ENCODE measurements around the gene TMPRSS5. TPM values are rescaled to one million over a fixed set of nuclear protein-coding genes. Genes with fewer than 3 reads are reported as not detected.
"Not testable (repeated sequence)": the region's sequence is repeated elsewhere in the genome, so short reads cannot be mapped to it uniquely, and the experiment has no call there.

The TMPRSS5 gene
- total RNA-seq, 2 donors from 2014 or later = 1.5 to 1.9 TPM

GRCh38 chr11:113673550-113674396 lies 32.3 kb downstream of the TMPRSS5 start:
- Mint-ChIP-seq H3K4me3 (no peak overlapping the region), H3K27ac (no peak overlapping the region), H3K36me3 (ENCODE audit: low read depth) (no peaks in the 10 kb centered on the region), H3K27me3 (peaks cover 34% of the 10 kb centered on the region), H3K4me1 (no peaks in the 10 kb centered on the region)
- no peak for ATAC-seq
- no peak for DNase-seq
- no peaks in the 10 kb centered on the region for H3K9me3 ChIP-seq (ENCODE audit: control insufficient read depth, low read length, poor library complexity, severe bottlenecking)

- H3K27ac Mint-ChIP-seq; H3K4me1 Mint-ChIP-seq; DNase-seq; H3K36me3 Mint-ChIP-seq (ENCODE audit: low read depth); H3K9me3 ChIP-seq (ENCODE audit: control insufficient read depth, low read length, poor library complexity, severe bottlenecking); ATAC-seq; H3K4me3 Mint-ChIP-seq: not testable (repeated sequence)
- peaks cover 26% of the 10 kb centered on the region for H3K27me3 Mint-ChIP-seq
Observed at GRCh38 chr11:113671914-113672313, 34.2 kb downstream of the TMPRSS5 start.

GRCh38 chr11:113670831-113671215 lies 35.3 kb downstream of the TMPRSS5 start:
- Mint-ChIP-seq H3K27ac (no peak overlapping the region), H3K36me3 (ENCODE audit: low read depth) (no peaks in the 10 kb centered on the region)

GRCh38 chr11:113670149-113670830 lies 35.8 kb downstream of the TMPRSS5 start:
- Mint-ChIP-seq H3K36me3 (ENCODE audit: low read depth) (no peaks in the 10 kb centered on the region), H3K4me1 (no peaks in the 10 kb centered on the region), H3K4me3 (no peak overlapping the region), H3K27me3 (peaks cover 15% of the 10 kb centered on the region), H3K27ac (no peak overlapping the region)
- DNase-seq = no peak
- ATAC-seq = no peak
- H3K9me3 ChIP-seq (ENCODE audit: control insufficient read depth, low read length, poor library complexity, severe bottlenecking) = no peaks in the 10 kb centered on the region

More at GRCh38 chr11:113670831-113671215, 35.3 kb downstream of the TMPRSS5 start:
- H3K4me1 Mint-ChIP-seq = no peaks in the 10 kb centered on the region
- no peak overlapping the region for H3K4me3 Mint-ChIP-seq
- DNase-seq = no peak
- no peak for ATAC-seq
- peaks cover 18% of the 10 kb centered on the region for H3K27me3 Mint-ChIP-seq
- H3K9me3 ChIP-seq (ENCODE audit: control insufficient read depth, low read length, poor library complexity, severe bottlenecking) = no peaks in the 10 kb centered on the region

- ATAC-seq = no peak
- DNase-seq = no peak
- H3K9me3 ChIP-seq (ENCODE audit: control insufficient read depth, low read length, poor library complexity, severe bottlenecking) = no peaks in the 10 kb centered on the region
- Mint-ChIP-seq H3K4me3 (no peak overlapping the region), H3K27ac (no peak overlapping the region), H3K27me3 (peaks cover 7% of the 10 kb centered on the region), H3K4me1 (no peaks in the 10 kb centered on the region), H3K36me3 (ENCODE audit: low read depth) (no peaks in the 10 kb centered on the region)
Observed at GRCh38 chr11:113668255-113668654, 37.9 kb downstream of the TMPRSS5 start.

GRCh38 chr11:113667801-113668200 lies 38.3 kb downstream of the TMPRSS5 start:
- Mint-ChIP-seq H3K27ac (no peak overlapping the region), H3K4me1 (no peaks in the 10 kb centered on the region), H3K4me3 (no peak overlapping the region), H3K27me3 (peaks cover 4% of the 10 kb centered on the region), H3K36me3 (ENCODE audit: low read depth) (no peaks in the 10 kb centered on the region)
- DNase-seq (no peak), ATAC-seq (no peak)
- H3K9me3 ChIP-seq (ENCODE audit: control insufficient read depth, low read length, poor library complexity, severe bottlenecking) = no peaks in the 10 kb centered on the region

GRCh38 chr11:113666584-113666983 lies 39.5 kb downstream of the TMPRSS5 start:
- Mint-ChIP-seq H3K4me3 (no peak overlapping the region), H3K4me1 (no peaks in the 10 kb centered on the region), H3K36me3 (ENCODE audit: low read depth) (no peaks in the 10 kb centered on the region), H3K27ac (no peak overlapping the region), H3K27me3 (peaks cover 4% of the 10 kb centered on the region)
- DNase-seq (no peak), ATAC-seq (no peak)
- no peaks in the 10 kb centered on the region for H3K9me3 ChIP-seq (ENCODE audit: control insufficient read depth, low read length, poor library complexity, severe bottlenecking)

- no peaks in the 10 kb centered on the region for H3K4me1 Mint-ChIP-seq
- H3K4me3 Mint-ChIP-seq = no peak overlapping the region
- DNase-seq (no peak), ATAC-seq (no peak)
- H3K36me3 Mint-ChIP-seq (ENCODE audit: low read depth) = no peaks in the 10 kb centered on the region
- no peaks in the 10 kb centered on the region for H3K27me3 Mint-ChIP-seq
- no peak overlapping the region for H3K27ac Mint-ChIP-seq
- H3K9me3 ChIP-seq (ENCODE audit: control insufficient read depth, low read length, poor library complexity, severe bottlenecking) = no peaks in the 10 kb centered on the region
Observed at GRCh38 chr11:113664981-113665710, 41.0 kb downstream of the TMPRSS5 start.

GRCh38 chr11:113664069-113664980 lies 41.8 kb downstream of the TMPRSS5 start:
- ATAC-seq (no peak), DNase-seq (no peak)
- no peaks in the 10 kb centered on the region for H3K9me3 ChIP-seq (ENCODE audit: control insufficient read depth, low read length, poor library complexity, severe bottlenecking)
- H3K36me3 Mint-ChIP-seq (ENCODE audit: low read depth) = no peaks in the 10 kb centered on the region
- H3K27me3 Mint-ChIP-seq = no peaks in the 10 kb centered on the region
- H3K4me1 Mint-ChIP-seq = no peaks in the 10 kb centered on the region
- H3K27ac Mint-ChIP-seq = no peak overlapping the region
- no peak overlapping the region for H3K4me3 Mint-ChIP-seq

GRCh38 chr11:113663567-113663966 lies 42.5 kb downstream of the TMPRSS5 start:
- H3K9me3 ChIP-seq (ENCODE audit: control insufficient read depth, low read length, poor library complexity, severe bottlenecking) = no peaks in the 10 kb centered on the region
- no peak overlapping the region for H3K27ac Mint-ChIP-seq
- ATAC-seq = no peak
- H3K4me3 Mint-ChIP-seq = no peak overlapping the region
- no peak for DNase-seq
- no peaks in the 10 kb centered on the region for H3K27me3 Mint-ChIP-seq
- H3K36me3 Mint-ChIP-seq (ENCODE audit: low read depth) = no peaks in the 10 kb centered on the region
- no peaks in the 10 kb centered on the region for H3K4me1 Mint-ChIP-seq

- Mint-ChIP-seq H3K27ac (no peak overlapping the region), H3K4me3 (no peak overlapping the region), H3K36me3 (ENCODE audit: low read depth) (peaks cover 2% of the 10 kb centered on the region), H3K27me3 (no peaks in the 10 kb centered on the region), H3K4me1 (no peaks in the 10 kb centered on the region)
- DNase-seq (no peak), ATAC-seq (no peak)
- H3K9me3 ChIP-seq (ENCODE audit: control insufficient read depth, low read length, poor library complexity, severe bottlenecking) = no peaks in the 10 kb centered on the region
Observed at GRCh38 chr11:113655771-113656170, 50.3 kb downstream of the TMPRSS5 start.

- H3K27ac Mint-ChIP-seq = no peak overlapping the region
- H3K4me3 Mint-ChIP-seq = no peak overlapping the region
- ATAC-seq (no peak), DNase-seq (no peak)
- H3K9me3 ChIP-seq (ENCODE audit: control insufficient read depth, low read length, poor library complexity, severe bottlenecking) = no peaks in the 10 kb centered on the region
- H3K27me3 Mint-ChIP-seq = no peaks in the 10 kb centered on the region
- peaks cover 2% of the 10 kb centered on the region for H3K36me3 Mint-ChIP-seq (ENCODE audit: low read depth)
- no peaks in the 10 kb centered on the region for H3K4me1 Mint-ChIP-seq
Observed at GRCh38 chr11:113651023-113651422, 55.1 kb downstream of the TMPRSS5 start.

All from T-helper 17 cell (primary cell).